ENCODE data around the gene OR2M5. TPM values are rescaled to one million over a fixed set of nuclear protein-coding genes. Genes with fewer than 3 reads are reported as not detected.

Gene OR2M5
- total RNA-seq, 1 donor = not detected

DNA sequence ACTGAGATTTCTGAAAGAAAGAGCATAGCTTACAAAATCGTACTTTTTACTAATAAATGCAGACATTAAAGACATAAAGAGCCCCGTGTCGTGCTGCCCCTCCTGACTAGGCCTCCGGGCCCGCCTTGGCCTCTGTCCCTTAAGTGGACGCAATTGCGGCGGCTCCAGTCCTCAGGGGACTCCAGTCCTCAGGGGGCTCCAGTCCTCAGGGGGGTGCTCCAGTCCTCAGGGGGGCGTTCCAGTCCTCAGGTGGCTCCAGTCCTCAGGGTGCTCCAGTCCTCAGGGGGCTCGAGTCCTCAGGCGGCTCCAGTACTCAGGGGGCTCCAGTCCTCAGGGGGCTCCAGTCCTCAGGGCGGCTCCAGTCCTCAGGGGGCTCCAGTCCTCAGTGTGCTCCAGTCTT, 19.1 kb downstream of the OR2M5 start:
- no peak overlapping the region for H2AFZ ChIP-seq (ENCODE audit: low read length)
- H3K4me3 ChIP-seq (ENCODE audit: insufficient read depth, low read length) = no peak overlapping the region
- no peaks in the 10 kb centered on the region for H3K9me3 ChIP-seq (ENCODE audit: low read depth, low read length)
- no peaks in the 10 kb centered on the region for H3K27me3 ChIP-seq (ENCODE audit: insufficient read depth, low read length)
- no peak for DNase-seq (ENCODE audit: insufficient read length, low spot score, missing footprints)
- no peak overlapping the region for H3K4me2 ChIP-seq (ENCODE audit: insufficient read depth, low read length)
- no peaks in the 10 kb centered on the region for H4K20me1 ChIP-seq (ENCODE audit: insufficient read depth, low read length)
- no peaks in the 10 kb centered on the region for H3K79me2 ChIP-seq (ENCODE audit: insufficient read depth, low read length)
- no peaks in the 10 kb centered on the region for H3K36me3 ChIP-seq (ENCODE audit: insufficient read depth, low read length)
- no peak overlapping the region for H3K27ac ChIP-seq (ENCODE audit: low read depth, low read length)
- H3K4me1 ChIP-seq (ENCODE audit: insufficient read depth, low read length) = no peaks in the 10 kb centered on the region
- no peak for TF ChIP-seq CTCF (IDR thresholded peaks at IDR 0.05; ENCODE audit: extremely low read depth, low read depth, low read length)

- no peak for DNase-seq (ENCODE audit: insufficient read length, low spot score, missing footprints)
- TF ChIP-seq CTCF (IDR thresholded peaks at IDR 0.05; ENCODE audit: extremely low read depth, low read depth, low read length) = no peak
- Histone ChIP-seq H4K20me1 (ENCODE audit: insufficient read depth, low read length) (no peaks in the 10 kb centered on the region), H3K27me3 (ENCODE audit: insufficient read depth, low read length) (no peaks in the 10 kb centered on the region), H3K4me1 (ENCODE audit: insufficient read depth, low read length) (no peaks in the 10 kb centered on the region), H3K9me3 (ENCODE audit: low read depth, low read length) (no peaks in the 10 kb centered on the region), H2AFZ (ENCODE audit: low read length) (no peak overlapping the region), H3K4me3 (ENCODE audit: insufficient read depth, low read length) (no peak overlapping the region), H3K4me2 (ENCODE audit: insufficient read depth, low read length) (no peak overlapping the region), H3K36me3 (ENCODE audit: insufficient read depth, low read length) (no peaks in the 10 kb centered on the region), H3K27ac (ENCODE audit: low read depth, low read length) (no peak overlapping the region), H3K79me2 (ENCODE audit: insufficient read depth, low read length) (no peaks in the 10 kb centered on the region)
Observed at GRCh38 chr1:248165186-248165585, 20.2 kb downstream of the OR2M5 start.

GRCh38 chr1:248174521-248174920, 29.6 kb downstream of the OR2M5 start, which contains the start of gene OR2M2:
OR2M2 (plus strand) TSS chr1:248174821; CDS start chr1:248179986, 5,165 bp downstream.
- Histone ChIP-seq H4K20me1 (ENCODE audit: insufficient read depth, low read length) (no peaks in the 10 kb centered on the region), H3K79me2 (ENCODE audit: insufficient read depth, low read length) (no peaks in the 10 kb centered on the region), H3K4me2 (ENCODE audit: insufficient read depth, low read length) (no peak within 1 kb of the TSS), H3K27ac (ENCODE audit: low read depth, low read length) (no peak within 1 kb of the TSS), H3K4me1 (ENCODE audit: insufficient read depth, low read length) (no peaks in the 10 kb centered on the region), H3K9me3 (ENCODE audit: low read depth, low read length) (no peaks in the 10 kb centered on the region), H2AFZ (ENCODE audit: low read length) (no peak within 1 kb of the TSS), H3K36me3 (ENCODE audit: insufficient read depth, low read length) (no peaks in the 10 kb centered on the region), H3K4me3 (ENCODE audit: insufficient read depth, low read length) (no peak within 1 kb of the TSS), H3K27me3 (ENCODE audit: insufficient read depth, low read length) (no peaks in the 10 kb centered on the region)
- no peak for DNase-seq (ENCODE audit: insufficient read length, low spot score, missing footprints)
- TF ChIP-seq CTCF (IDR thresholded peaks at IDR 0.05; ENCODE audit: extremely low read depth, low read depth, low read length) = no peak

DNA sequence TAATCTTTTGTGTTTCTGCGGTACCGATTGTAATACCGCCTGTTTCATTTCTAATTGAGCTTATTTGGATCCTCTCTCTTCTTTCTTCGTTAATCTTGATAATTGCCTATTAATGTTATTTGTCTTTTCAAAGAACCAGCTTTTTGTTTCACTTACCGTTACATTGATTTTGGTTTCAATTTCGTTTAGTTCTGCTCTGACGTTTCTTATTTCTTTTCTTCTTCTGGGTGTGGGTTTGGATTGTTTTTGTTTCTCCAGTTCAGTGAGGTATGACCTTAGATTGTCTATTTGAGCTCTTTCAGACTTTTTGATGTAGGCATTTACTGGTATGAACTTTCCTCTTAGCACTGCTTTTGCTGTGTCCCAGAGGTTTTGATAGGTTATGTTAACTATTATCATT, 39.0 kb downstream of the OR2M5 start:
- Histone ChIP-seq H3K79me2 (ENCODE audit: insufficient read depth, low read length) (no peaks in the 10 kb centered on the region), H3K9me3 (ENCODE audit: low read depth, low read length) (no peaks in the 10 kb centered on the region), H3K4me3 (ENCODE audit: insufficient read depth, low read length) (no peak overlapping the region), H3K27ac (ENCODE audit: low read depth, low read length) (no peak overlapping the region), H3K4me1 (ENCODE audit: insufficient read depth, low read length) (no peaks in the 10 kb centered on the region), H3K27me3 (ENCODE audit: insufficient read depth, low read length) (no peaks in the 10 kb centered on the region), H3K4me2 (ENCODE audit: insufficient read depth, low read length) (no peak overlapping the region), H4K20me1 (ENCODE audit: insufficient read depth, low read length) (no peaks in the 10 kb centered on the region), H3K36me3 (ENCODE audit: insufficient read depth, low read length) (no peaks in the 10 kb centered on the region), H2AFZ (ENCODE audit: low read length) (no peak overlapping the region)
- TF ChIP-seq CTCF (IDR thresholded peaks at IDR 0.05; ENCODE audit: extremely low read depth, low read depth, low read length) = no peak
- no peak for DNase-seq (ENCODE audit: insufficient read length, low spot score, missing footprints)

Measured in osteoblast (primary cell).